Measurements from ENCODE around the gene SCN5A. TPM values are rescaled to one million over a fixed set of nuclear protein-coding genes. Genes with fewer than 3 reads are reported as not detected.

The SCN5A gene
- total RNA-seq, 1 experiment from 2014 or later: 11.5 TPM

- BruUV-seq (replicated peaks): no TSS peak
Measured at GRCh38 chr3:38576526-38577370, 72.7 kb downstream of the SCN5A start.

More at GRCh38 chr3:38576526-38577370, 72.7 kb downstream of the SCN5A start:
- Histone ChIP-seq H3K9me2 (ENCODE audit: insufficient read depth) (no peaks in the 10 kb centered on the region), H3K9ac (ENCODE audit: low read length) (no peak overlapping the region), H3K27ac (ENCODE audit: low read depth, low read length) (no peak overlapping the region), H3K4me2 (ENCODE audit: low read length) (no peak overlapping the region), H3K9me3 (ENCODE audit: control insufficient read depth in 1 of 2, insufficient read depth in 1 of 2, low read depth in 1 of 2, low read length in 2 of 2) (0 out of 4 replicates have a peak, but pooled peaks cover 0 to 3% of the 10 kb centered on the region in 2 experiments), H3K27me3 (ENCODE audit: insufficient read depth, low read length) (no peaks in the 10 kb centered on the region), H4K20me1 (ENCODE audit: insufficient read depth) (no peaks in the 10 kb centered on the region), H3K36me3 (ENCODE audit: control insufficient read depth in 1 of 2, insufficient read depth in 2 of 2, low read length in 2 of 2) (no peaks in the 10 kb centered on the region), H3K79me2 (ENCODE audit: insufficient read depth, low read length) (no peaks in the 10 kb centered on the region), H2AFZ (ENCODE audit: low read depth, low read length, poor library complexity, severe bottlenecking) (no peak overlapping the region), H3K4me3 (replicated peaks in 1 of 2; ENCODE audit: low read depth in 1 of 2, low read length in 2 of 2) (no peak overlapping the region), H3K4me1 (ENCODE audit: control insufficient read depth in 1 of 2, insufficient read depth in 2 of 2, low read length in 2 of 2) (no peaks in the 10 kb centered on the region)
- TF ChIP-seq REST (IDR thresholded peaks at IDR 0.05; ENCODE audit: low read depth) (no peak), CEBPB (IDR thresholded peaks at IDR 0.05; ENCODE audit: low read depth) (no peak), JUND (IDR thresholded peaks at IDR 0.05) (no peak), ELF1 (IDR thresholded peaks at IDR 0.05; ENCODE audit: borderline replicate concordance, low read depth) (no peak), ZNF274 (IDR thresholded peaks at IDR 0.05; ENCODE audit: low read depth, low read length) (no peak), ATF3 (IDR thresholded peaks at IDR 0.05) (no peak), RAD21 (IDR thresholded peaks at IDR 0.05; ENCODE audit: low read depth) (no peak), CBX3 (IDR thresholded peaks at IDR 0.05; ENCODE audit: low read depth) (no peak), EZH2phosphoT487 (IDR thresholded peaks at IDR 0.05; ENCODE audit: borderline replicate concordance) (no peak), YY1 (IDR thresholded peaks at IDR 0.05; ENCODE audit: extremely low read depth, insufficient replicate concordance, low read depth, low read length) (no peak)
- TF ChIP-seq, protein P1, sequence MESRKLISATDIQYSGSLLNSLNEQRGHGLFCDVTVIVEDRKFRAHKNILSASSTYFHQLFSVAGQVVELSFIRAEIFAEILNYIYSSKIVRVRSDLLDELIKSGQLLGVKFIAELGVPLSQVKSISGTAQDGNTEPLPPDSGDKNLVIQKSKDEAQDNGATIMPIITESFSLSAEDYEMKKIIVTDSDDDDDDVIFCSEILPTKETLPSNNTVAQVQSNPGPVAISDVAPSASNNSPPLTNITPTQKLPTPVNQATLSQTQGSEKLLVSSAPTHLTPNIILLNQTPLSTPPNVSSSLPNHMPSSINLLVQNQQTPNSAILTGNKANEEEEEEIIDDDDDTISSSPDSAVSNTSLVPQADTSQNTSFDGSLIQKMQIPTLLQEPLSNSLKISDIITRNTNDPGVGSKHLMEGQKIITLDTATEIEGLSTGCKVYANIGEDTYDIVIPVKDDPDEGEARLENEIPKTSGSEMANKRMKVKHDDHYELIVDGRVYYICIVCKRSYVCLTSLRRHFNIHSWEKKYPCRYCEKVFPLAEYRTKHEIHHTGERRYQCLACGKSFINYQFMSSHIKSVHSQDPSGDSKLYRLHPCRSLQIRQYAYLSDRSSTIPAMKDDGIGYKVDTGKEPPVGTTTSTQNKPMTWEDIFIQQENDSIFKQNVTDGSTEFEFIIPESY (IDR thresholded peaks at IDR 0.05; ENCODE audit: extremely low read depth, insufficient replicate concordance, low read length): no peak
- no peak for ATAC-seq
- intact Hi-C loops (cut with micrococcal nuclease): no loop called here
- DNase-seq (ENCODE audit: low read depth, low spot score): no peak
- ChIA-PET RAD21 (ENCODE audit: low non-redundant PET in 1 of 2, low total read pairs in 2 of 2, uncharacterized antibody in 2 of 2, unreplicated experiment in 2 of 2) (no interaction called here), POLR2A (no interaction called here), CTCF (interaction anchor here (1.0 kb wide), 1 partner anchor 423 kb away, joined by 3 read pairs; no protein-coding TSS in a partner anchor)
